ENCODE data around the gene LRFN4. TPM values are rescaled to one million over a fixed set of nuclear protein-coding genes. Genes with fewer than 3 reads are reported as not detected.

LRFN4 gene
- total RNA-seq, 2 donors from 2014 or later: 32.7 to 46.3 TPM

DNA sequence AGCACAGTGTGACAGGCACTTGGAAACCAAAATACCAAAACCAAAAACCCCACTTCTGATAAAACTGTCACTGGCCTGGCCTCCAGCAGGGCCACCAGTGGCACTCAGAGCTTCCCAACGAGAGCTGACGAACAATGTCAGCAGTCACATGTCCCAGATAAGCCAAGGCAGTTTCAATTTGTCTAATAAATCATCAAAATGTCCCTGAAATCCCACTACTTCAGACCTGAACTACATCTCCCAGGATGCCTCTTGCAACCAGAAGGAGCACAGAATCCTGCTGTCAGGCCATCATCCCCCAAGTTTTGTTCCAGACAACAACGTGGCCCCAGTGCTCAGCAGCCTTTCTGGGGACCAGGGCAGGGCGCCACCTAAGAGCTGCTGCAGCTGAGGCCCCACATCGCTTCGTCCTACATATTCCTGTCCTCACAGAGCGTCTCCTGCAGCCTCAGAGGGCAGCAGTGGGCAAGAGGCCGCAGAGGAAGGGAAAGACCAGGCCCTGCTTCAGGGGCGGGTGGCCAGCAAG, 25.1 kb downstream of the LRFN4 start:
- intact Hi-C loops (cut with DNase I, micrococcal nuclease): no loop called here
- no peak for ATAC-seq
- no peak for DNase-seq

DNA sequence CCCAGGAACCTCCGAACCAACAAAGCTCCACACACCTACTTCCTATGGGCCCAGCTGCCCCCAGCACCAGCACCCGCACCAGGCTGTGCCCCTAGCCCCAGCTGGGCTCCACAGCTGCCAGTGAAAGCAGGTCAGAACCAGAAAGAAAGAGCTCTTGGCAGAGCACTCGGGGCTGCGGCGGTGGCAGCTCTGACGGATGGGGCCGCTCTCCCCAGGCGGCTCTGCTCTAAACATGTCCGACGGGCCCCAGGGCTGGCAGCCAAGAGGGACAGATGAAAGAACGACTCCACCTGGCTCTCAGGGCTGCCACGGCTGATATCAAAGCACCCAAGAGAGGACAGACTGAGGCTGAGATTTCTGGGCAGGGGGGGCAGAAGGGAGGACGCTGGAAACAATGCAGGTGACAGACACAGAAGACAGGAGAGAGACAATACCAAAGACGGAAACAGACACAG, 25.7 kb downstream of the LRFN4 start:
- intact Hi-C loops (cut with DNase I, micrococcal nuclease): no loop called here
- no peak for DNase-seq
- peak; percentile 31 for ATAC-seq

DNA sequence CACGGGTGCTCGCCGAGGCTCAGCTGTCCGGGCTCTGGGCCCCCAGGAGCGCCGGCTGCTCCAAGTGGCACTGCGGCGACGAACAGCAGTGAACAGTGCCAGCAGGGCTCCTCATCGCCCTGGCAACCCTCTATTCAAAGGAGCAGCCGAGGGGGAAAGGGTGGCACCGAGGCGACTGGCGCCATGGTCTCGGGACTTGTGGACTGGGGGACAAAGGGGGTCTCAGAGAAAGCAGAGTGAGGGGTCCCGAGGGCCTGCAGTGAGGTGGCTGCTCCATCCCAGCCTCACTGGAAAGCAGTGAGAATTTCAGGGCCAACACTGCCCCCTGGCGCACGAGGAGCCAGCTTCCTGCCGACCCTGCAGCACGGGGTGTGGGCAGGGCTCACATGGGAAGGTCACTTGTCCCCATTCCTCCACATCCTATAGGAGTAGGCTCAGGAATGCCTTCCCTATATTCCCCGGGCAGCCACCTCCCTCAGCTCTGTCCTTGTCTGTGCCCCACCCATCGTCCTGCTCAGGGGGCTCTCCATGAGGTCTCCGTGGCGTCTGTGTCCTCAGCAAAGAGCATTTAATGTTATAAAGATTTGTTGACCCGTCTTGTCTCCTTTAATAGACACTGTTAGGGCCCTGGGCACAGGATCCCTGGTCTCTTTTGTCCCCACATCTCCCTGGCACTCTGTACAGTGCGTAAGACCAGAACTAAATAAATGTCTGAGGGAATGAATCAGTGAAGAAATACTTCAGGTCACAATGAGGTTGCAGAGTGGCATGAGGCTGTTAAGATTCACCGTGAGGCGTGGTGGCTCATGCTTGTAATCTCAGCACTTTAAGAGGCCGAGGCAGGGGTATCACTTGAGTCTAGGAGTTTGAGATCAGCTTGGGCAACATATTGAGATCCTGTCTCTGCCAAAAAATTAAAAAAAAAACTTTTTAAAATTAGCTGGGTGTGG, 26.4 kb downstream of the LRFN4 start:
- intact Hi-C loops (cut with DNase I, micrococcal nuclease): no loop called here
- ATAC-seq (peak; percentile 94), DNase-seq (peak; percentile 68 to 89)

DNA sequence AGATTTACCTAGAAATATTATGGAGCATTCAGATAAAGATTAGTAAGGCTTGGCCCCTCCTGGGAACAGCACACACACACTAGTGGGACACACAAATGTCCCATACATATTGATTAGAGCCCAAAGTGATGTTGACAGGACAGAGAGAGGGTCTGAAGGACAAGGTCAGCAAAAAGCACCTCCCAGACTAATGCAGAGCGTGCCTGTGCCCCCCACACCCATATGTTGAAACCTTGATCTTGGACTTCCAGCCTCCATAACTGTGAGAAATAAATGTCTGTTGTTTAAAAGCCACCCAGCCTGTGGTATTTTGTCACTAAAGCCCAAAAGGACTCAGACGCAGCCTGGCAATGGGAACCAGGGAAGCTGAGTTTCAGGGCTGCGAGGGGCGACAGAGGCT, 27.6 kb downstream of the LRFN4 start:
- intact Hi-C loops (cut with DNase I, micrococcal nuclease): no loop called here
- DNase-seq: no peak
- no peak for ATAC-seq

DNA sequence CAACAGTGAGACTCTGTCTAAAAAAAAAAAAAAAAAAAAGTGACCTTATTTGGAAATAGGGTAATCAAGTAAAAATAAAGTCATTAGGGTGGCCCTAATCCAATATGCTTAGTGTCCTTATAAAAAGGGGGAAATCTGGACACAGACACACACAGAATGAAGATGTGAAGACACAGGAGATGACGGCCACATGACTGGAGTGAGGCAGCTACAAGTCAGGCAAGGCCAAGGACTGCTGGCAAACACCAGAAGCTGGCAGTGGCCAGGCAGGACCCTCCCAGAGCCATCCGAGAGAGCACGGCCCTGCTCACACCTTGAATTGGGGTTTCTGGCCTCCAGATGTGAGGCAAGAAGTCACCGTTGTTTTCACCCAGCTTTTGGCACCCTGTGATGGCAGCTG, 28.6 kb downstream of the LRFN4 start:
- ATAC-seq (no peak), DNase-seq (no peak)
- intact Hi-C loops (cut with DNase I, micrococcal nuclease): no loop called here

DNA sequence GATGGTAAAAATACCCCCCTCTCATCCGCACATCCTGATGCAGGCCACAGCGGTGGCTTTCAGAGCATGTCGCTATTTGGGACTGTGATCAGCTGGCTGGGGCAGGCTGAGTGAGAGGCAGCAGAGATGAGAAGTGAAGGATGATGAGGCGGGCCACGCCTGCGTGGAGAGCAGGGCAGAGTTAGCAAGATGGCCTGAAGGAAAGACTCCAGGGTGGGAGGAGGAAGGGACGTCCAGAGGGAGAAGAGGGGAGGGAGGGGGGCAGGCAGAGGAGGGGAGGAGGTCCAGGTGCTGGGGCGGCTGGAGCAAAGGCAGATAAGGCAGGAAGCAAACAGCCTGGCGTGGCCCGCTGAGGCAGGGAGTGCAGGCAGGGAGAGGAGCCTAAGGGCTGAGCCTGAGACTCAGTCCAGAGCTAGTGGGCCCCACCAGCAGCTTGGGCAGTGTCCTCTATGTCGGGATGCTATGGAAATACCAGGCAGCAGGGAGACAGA, 29.1 kb downstream of the LRFN4 start:
- DNase-seq (no peak), ATAC-seq (no peak)
- intact Hi-C loops (cut with DNase I, micrococcal nuclease): no loop called here

DNA sequence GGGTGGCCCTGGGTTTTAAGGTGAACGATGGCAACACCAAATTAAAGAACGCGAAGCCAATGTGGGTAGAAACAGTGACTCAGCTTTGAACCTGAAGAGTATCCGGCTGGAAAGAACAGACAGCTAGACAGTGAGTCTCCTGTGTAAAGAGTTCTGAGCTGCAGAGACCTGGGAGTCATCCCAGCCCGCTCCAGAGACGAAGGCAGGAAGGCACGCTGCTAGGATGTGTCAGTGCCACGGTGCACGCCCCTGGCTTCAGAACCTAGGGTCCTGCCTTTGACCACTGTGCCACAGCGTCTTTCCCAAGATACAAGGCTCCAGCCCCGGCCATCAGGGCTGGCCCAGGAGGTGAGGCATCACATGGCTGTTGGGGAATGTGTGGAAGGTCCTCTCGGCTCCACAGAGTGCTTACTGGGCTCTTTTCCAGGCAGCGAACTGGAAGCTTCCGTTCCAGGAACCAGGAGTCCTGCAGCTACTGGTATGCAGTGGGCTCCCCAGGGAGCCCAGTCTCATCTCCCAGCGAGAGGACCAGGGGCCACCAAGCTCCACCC, 29.9 kb downstream of the LRFN4 start:
- intact Hi-C loops (cut with DNase I, micrococcal nuclease): no loop called here
- no peak for DNase-seq
- no peak for ATAC-seq

DNA sequence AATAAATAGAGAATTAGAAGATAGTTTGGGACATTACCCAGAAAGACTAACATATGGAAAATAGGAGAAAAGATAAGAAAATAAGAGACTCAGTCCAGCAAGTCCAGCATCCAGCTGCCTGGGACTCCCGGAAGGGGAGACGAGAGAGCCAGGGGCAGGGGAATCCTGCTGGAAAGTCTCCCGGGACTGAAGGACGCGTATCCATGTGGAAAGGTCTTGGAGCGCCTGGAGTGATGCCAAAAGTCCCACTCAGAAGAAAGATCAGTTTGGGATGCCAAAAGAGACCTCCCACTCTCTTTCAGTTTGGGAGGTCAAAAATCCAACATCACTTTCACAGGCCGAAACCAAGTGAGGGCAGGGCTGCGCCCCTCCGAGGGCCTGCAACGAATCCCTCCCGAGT, 30.7 kb downstream of the LRFN4 start:
- no peak for DNase-seq
- intact Hi-C loops (cut with DNase I, micrococcal nuclease): no loop called here
- no peak for ATAC-seq

DNA sequence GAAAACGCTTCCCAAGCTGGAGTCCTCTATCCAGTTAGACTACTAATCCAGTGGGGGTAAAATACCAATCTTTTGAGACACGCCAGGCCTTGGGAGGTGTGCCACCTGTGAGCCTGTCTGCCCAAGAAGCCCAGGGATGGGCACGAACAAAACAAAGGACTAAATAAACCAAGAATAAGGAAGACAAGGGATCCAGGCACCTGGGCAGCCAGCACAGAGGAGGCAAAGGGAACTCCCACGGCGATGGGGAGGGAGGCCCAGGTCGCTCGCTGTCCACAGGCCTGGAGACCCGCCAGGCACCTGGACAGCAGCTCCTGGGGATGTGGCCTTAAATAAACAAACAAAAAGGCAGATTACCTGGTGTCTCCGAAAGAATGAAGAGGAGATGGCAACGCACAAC, 31.4 kb downstream of the LRFN4 start:
- intact Hi-C loops (cut with DNase I, micrococcal nuclease): no loop called here

DNA sequence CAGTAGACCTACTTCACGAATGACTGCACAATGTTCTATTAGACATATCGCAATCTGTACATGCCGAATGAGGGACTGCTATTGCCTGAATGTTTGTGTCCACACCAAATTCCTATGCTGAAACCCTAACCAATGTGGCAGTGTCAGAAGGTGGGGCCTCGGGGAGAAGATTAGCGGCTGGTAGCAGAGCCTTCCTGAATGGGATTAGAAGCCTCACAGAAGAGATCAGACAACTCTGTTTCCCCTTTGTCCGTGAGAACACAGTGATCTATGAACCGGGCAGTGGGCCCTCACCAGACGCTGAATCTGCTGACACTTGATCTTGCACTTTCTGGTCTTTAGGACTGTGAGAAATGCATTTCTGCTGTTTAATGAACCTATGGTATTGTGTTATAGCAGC, 33.1 kb downstream of the LRFN4 start:
- DNase-seq (no peak), ATAC-seq (no peak)

More for the DNA sequence above, 31.4 kb downstream of the LRFN4 start:
- no peak for ATAC-seq
- DNase-seq: no peak

DNA sequence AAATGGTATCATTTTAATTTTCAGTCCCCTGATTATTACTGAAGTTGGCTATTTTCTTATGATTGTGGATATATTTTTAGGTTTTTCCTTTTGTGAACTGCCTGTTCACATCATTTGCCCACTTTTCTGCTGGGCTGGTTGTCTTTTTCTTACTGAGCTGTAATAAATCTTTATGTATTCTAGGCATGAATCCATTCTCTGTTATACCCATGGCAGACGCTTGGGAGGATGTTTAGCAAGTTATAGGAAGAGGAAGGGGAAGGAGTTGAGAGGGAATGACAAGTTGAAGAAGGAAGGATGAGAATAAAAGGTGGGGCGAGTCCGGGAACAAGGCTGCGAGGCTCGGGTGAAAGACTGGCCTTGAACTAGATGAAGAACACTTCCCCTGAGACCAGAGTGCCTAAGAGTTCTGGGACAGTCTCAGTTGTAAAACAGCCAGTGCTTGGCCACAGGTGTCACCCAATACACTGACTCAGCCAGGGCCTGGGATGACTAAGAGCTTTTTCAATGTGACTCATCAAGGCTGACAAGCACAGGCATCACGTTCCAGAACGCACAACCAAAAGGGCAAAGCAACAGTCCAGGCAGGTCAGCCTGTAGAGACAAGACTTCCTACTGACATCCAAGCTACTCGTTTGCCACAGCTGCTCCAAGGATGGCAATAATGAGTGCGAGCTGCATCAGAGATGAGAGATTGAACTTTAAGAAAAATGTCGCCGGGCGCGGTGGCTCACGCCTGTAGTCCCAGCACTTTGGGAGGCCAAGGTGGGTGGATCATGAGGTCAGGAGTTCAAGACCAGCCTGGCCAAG, 35.2 kb downstream of the LRFN4 start:
- intact Hi-C loops (cut with DNase I, micrococcal nuclease): no loop called here
- DNase-seq: peak in 1 of 2 donors; percentile 56
- ATAC-seq: peak; percentile 97

More for the DNA sequence above, 33.1 kb downstream of the LRFN4 start:
- intact Hi-C loops (cut with DNase I, micrococcal nuclease): no loop called here

DNA sequence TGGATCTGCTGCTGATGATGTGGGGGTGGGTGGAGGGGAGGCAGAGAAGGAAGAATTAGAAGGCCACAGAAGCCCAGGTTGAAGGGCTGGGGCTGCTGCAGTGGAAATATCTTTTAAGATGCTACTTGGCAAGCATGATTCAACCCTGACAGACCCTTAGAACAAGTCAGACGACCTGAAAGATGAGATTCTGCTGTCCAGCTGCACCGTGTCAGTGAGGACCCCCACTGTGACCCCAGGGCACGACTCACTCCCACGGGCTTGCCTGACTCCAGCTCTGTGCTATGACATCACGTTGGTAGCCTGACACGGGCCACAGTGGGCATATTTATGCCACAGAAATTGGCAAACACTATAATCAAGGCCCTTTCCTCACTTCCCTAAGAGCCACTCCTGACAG, 36.0 kb downstream of the LRFN4 start:
- ATAC-seq (no peak), DNase-seq (no peak)
- intact Hi-C loops (cut with DNase I, micrococcal nuclease): no loop called here

DNA sequence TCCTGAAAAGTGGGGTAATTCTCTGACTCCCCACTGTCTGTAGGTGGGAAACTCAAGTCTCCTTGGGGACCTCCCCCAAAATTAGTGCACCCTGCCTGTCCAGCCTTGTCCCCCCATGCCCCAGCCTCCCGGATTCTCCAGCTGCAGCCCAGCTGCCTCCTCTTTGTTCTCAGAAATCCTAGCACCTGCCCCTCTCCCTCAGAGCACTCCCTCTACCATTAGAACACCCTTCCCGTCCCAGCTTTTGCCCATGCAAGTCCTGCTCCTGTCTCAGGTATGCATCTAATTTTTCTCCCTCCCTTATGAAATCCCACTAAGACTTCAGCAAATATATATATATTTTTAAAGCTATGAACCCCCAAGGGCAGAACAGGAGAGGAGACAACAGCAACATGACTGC, 37.3 kb downstream of the LRFN4 start:
- DNase-seq: no peak
- ATAC-seq: no peak
- intact Hi-C loops (cut with DNase I, micrococcal nuclease): no loop called here

DNA sequence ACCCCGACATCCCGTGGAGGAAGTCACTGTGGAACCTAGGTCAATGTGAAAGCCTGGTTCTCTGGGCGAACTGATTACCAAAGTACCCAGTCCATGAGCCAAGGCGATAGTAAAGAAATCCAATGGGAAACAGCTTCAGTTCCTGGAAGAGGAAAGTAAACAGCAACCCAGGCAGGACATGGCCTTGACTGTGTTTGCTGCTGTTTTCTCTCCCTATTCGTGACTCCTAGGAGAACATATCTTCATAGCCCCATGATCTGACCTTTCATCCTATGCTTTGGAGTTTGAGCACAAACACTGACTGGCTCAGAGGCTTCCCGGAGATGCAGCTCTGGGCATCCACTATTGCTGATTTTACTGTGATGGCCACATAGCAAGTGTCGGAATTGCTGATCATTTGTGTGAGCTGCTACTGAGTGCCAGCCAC, 45.1 kb downstream of the LRFN4 start:
- intact Hi-C loops (cut with DNase I, micrococcal nuclease): no loop called here
- ATAC-seq (peak; percentile 49), DNase-seq (no peak)

DNA sequence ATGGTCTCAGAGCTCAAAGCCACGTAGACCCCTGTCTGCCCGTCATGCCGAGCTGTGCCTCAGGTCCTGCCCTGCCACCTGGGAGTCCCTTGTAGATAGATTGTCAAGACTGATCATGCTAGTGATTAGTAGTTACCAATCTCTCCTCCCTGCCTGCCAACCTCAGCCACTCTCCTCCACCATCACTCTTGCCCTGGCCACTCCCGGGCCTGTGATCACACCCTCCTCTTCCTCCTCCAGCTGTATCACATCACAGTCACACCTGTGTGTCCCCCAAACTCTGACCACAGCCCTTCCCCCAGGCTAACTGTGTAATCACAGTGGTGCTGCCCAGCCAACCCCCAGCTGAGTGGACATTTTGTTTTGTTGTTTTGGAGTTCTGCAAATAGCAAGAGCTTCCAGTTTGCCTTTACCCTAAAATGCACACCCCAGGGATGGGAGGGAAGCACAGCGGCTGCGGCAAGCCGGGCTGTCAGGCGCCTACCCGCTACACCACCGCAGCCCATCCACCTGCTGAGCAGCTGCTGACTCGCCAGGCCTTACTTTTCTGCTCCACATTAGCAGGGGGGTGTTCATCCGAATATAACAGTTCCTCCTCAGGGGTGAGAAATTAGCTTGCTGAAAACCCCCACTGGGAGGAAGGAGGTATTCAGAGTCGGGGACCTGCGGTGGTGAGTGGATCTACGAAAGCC, 45.8 kb downstream of the LRFN4 start:
- no peak for DNase-seq
- intact Hi-C loops (cut with DNase I, micrococcal nuclease): no loop called here
- no peak for ATAC-seq

DNA sequence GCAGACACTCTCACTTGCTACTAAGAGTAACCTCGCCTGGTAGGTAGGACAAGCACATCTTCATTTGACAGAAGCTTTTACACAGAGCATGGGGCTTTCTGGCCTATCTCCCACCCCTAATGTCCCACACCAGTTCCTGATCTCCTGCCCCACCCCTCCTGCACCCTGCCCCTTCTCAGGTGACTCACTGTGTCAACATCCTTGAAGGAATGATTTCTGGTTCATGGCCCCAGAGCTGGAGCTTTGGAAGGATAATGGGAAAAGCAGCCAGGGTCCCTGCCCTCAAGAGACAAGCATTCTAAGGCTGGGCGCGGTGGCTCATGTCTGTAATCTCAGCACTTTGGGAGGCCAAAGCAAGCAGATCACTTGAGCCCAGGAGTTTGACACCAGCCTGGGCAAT, 47.2 kb downstream of the LRFN4 start:
- intact Hi-C loops (cut with DNase I, micrococcal nuclease): no loop called here
- ATAC-seq (peak; percentile 91), DNase-seq (peak; percentile 55 to 67)

DNA sequence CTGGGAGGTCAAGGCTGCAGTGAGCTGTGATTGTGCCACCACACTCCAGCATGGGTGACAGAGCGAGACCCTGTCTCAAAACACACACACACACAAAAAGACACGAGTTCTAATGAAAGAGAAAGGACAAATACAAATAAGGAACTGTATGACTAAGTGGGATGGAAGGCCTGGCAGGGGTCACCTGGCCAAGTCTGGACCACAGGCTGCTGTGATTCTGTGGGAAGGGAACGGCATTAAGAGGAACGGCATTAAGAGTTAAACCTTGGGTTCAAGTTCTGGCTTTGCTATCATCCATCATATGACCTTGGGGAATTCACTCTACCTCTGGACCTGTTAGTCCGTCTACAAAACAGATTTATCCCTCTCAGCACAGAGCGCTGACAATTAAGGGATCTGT, 47.7 kb downstream of the LRFN4 start:
- DNase-seq (no peak), ATAC-seq (no peak)
- intact Hi-C loops (cut with DNase I, micrococcal nuclease): no loop called here

DNA sequence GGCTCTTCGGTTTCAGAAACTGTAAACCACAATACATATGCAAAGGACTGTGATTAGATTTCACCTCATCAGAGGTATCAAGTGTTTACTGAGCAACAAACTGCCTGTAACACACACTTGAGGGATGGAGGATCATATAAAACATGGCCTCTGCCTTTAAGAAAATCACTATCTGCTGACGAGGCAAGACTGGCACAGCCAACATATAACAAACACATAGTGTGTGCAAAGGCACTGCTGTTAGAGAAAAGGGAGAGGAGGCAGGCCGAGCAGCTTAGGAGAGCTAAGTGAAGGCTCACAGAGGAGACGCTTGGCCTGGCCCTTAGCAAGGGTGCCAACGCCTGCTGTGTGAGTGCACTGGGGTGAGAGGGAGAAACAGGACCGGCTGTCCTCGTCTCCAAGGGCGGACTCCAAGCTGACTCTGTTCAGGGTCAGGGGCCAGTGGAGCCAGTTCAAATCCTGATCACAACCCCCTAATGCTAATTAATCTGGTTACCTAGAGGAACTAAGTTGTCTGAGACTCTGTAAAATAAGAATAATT, 48.2 kb downstream of the LRFN4 start:
- no peak for DNase-seq
- ATAC-seq: no peak
- intact Hi-C loops (cut with DNase I, micrococcal nuclease): no loop called here
